Lower leg skin (tissue), 3 donors: ENCODE results near the gene PAAF1.

Experiments
- POLR2A ChIP-seq, 2 donors: fragments of 450-650 bp; IDR thresholded peaks; one replicate each; pipeline ENCODE4 v1.6.1; 2016 to 2017; ENCODE audit warnings: antibody characterized with exemption in 2 of 2, mild to moderate bottlenecking in 1 of 2, moderate library complexity in 1 of 2
- TF ChIP-seq, protein P1 (sequence below), 3 donors: fragments of 450-650 bp; IDR thresholded peaks; one replicate each; pipeline ENCODE4 v1.5.1; 2016; ENCODE audit warnings: antibody characterized with exemption in 3 of 3, mild to moderate bottlenecking in 3 of 3, moderate library complexity in 2 of 3

DNA sequence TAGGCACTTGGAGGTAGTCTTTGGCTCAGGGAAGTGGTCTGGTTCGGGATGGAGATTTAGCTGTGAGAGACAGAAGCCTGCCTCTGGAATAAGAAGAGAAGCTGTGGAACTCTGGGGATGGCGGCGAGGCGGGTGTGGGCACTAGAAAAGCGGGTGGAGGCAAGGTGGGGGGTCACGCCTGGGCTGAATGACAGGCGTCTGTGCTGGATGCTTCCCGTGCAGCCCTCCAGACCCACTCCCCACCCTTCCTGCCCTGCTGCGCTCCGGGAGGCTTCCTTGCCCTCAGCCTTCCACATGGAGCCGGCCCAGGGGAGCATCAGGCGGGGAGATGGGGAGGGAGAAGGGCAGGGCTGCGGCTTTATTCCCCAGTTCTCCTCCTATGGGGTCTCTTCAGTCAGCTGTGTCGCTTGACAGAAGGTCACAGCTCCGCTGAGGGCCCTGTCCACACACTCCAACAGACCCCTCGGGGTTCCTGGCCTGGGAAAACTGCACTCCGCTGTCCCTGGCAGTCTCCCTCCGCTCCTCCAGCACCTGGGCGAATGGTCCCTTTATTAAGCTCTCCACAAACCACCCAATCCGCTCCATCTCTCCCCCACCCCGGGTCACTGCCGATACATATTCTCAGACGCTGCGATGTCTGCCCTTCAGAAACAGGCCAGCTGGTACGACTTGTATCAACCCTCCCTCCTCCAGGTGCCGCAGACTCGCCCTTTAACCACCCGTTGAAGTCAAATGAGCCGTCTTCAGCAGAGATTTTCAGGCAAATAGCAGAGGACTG, 80.3 kb downstream of the PAAF1 start:
- TF ChIP-seq, protein P1, sequence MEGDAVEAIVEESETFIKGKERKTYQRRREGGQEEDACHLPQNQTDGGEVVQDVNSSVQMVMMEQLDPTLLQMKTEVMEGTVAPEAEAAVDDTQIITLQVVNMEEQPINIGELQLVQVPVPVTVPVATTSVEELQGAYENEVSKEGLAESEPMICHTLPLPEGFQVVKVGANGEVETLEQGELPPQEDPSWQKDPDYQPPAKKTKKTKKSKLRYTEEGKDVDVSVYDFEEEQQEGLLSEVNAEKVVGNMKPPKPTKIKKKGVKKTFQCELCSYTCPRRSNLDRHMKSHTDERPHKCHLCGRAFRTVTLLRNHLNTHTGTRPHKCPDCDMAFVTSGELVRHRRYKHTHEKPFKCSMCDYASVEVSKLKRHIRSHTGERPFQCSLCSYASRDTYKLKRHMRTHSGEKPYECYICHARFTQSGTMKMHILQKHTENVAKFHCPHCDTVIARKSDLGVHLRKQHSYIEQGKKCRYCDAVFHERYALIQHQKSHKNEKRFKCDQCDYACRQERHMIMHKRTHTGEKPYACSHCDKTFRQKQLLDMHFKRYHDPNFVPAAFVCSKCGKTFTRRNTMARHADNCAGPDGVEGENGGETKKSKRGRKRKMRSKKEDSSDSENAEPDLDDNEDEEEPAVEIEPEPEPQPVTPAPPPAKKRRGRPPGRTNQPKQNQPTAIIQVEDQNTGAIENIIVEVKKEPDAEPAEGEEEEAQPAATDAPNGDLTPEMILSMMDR (IDR thresholded peaks at IDR 0.05) = no peak
- no peak for TF ChIP-seq POLR2A (IDR thresholded peaks at IDR 0.05)
